ENCODE measurements around the gene ARF1.
"Not testable (repeated sequence)": the region's sequence is repeated elsewhere in the genome, so short reads cannot be mapped to it uniquely, and the experiment has no call there.

Gene ARF1

GRCh38 chr1:228102791-228103620 lies 20.5 kb downstream of the ARF1 start, which contains the start of gene C1orf35:
TSS of gene C1orf35 (minus strand) at chr1:228103325. CDS start at chr1:228103227, 98 bp downstream.
- DNase-seq: peak; percentile 87 to 90 (median 88)

- no peak for DNase-seq
These were observed 22.2 kb downstream of the ARF1 start for GRCh38 chr1:228104526-228105269.

- DNase-seq: no peak
These were observed 22.9 kb downstream of the ARF1 start for GRCh38 chr1:228105270-228105995.

GRCh38 chr1:228105996-228106799 lies 23.7 kb downstream of the ARF1 start:
- no peak for DNase-seq

- DNase-seq: no peak
These were observed 24.2 kb downstream of the ARF1 start for GRCh38 chr1:228106800-228107054.

GRCh38 chr1:228107636-228108035 lies 25.1 kb downstream of the ARF1 start:
- DNase-seq: no peak

GRCh38 chr1:228108055-228108690 lies 25.7 kb downstream of the ARF1 start:
- DNase-seq: no peak

GRCh38 chr1:228108742-228109072 lies 26.2 kb downstream of the ARF1 start:
- DNase-seq: no peak

GRCh38 chr1:228109073-228109961 lies 26.8 kb downstream of the ARF1 start, which contains the start of gene MRPL55:
TSS of gene MRPL55 (minus strand) at chr1:228109299. CDS start at chr1:228108260, 1,039 bp downstream.
- DNase-seq: peak; percentile 96 to 99 (median 98)

GRCh38 chr1:228109962-228110488 lies 27.5 kb downstream of the ARF1 start:
- no peak for DNase-seq

GRCh38 chr1:228110556-228110955 lies 28.0 kb downstream of the ARF1 start:
- no peak for DNase-seq

GRCh38 chr1:228111315-228111714 lies 28.8 kb downstream of the ARF1 start:
- not testable (repeated sequence) for DNase-seq

GRCh38 chr1:228112167-228112566 lies 29.7 kb downstream of the ARF1 start:
- DNase-seq: no peak

GRCh38 chr1:228112617-228113016 lies 30.1 kb downstream of the ARF1 start:
- DNase-seq: no peak

- no peak for DNase-seq
These were observed 32.3 kb downstream of the ARF1 start for GRCh38 chr1:228114827-228115226.

GRCh38 chr1:228117335-228117734 lies 34.8 kb downstream of the ARF1 start:
- no peak for DNase-seq

GRCh38 chr1:228118040-228118439 lies 35.5 kb downstream of the ARF1 start:
- DNase-seq: no peak

- DNase-seq: no peak
These were observed 37.8 kb downstream of the ARF1 start for GRCh38 chr1:228120351-228120750.

GRCh38 chr1:228120857-228121489 lies 38.5 kb downstream of the ARF1 start:
- no peak for DNase-seq

GRCh38 chr1:228122921-228123441 lies 40.5 kb downstream of the ARF1 start:
- no peak for DNase-seq

Data from activated CD4-positive, CD25-positive, alpha-beta regulatory T cell (primary cell).